HepG2 (cell line): ENCODE data around the gene VCP. TPM values are rescaled to one million over a fixed set of nuclear protein-coding genes. Genes with fewer than 3 reads are reported as not detected.

Experiments
- ARNT2 ChIP-seq: sonication (generic); formaldehyde crosslinking; IDR thresholded peaks from 2 replicates; pipeline ENCODE4 v1.8.0; 2022; ENCODE audit warnings: mild to moderate bottlenecking, low read depth, missing genetic modification reagents, moderate library complexity
- ELF4 ChIP-seq: sonication (generic); formaldehyde crosslinking; IDR thresholded peaks from 2 replicates; pipeline ENCODE4 v1.5.0; 2020; ENCODE audit warnings: missing genetic modification reagents, mild to moderate bottlenecking, moderate library complexity, borderline replicate concordance
- LCORL ChIP-seq, 2 experiments: fragments of 450-650 bp in 1 of 2; sonication (generic) in 1 of 2; formaldehyde crosslinking in 1 of 2; IDR thresholded peaks; 2 replicates each; pipeline versions ENCODE4 v1.5.0 to v1.6.1; 2017 to 2020; ENCODE audit warnings: antibody characterized with exemption in 1 of 2, missing genetic modification reagents in 1 of 2
- MAZ ChIP-seq, 2 experiments: sonication (generic) in 1 of 2; formaldehyde crosslinking in 1 of 2; IDR thresholded peaks; 2 replicates each; pipeline versions ENCODE4 v1.5.0 to v1.6.1; 2012 to 2020; ENCODE audit warnings: low read depth in 2 of 2, mild to moderate bottlenecking in 2 of 2, borderline replicate concordance in 1 of 2, improper control_type of control experiment in 1 of 2, low read length in 1 of 2, missing genetic modification reagents in 1 of 2, moderate library complexity in 1 of 2
- MED13 ChIP-seq: sonication (generic); formaldehyde crosslinking; IDR thresholded peaks from 2 replicates; pipeline ENCODE4 v1.5.0; 2020; ENCODE audit warnings: missing genetic modification reagents
- RARA ChIP-seq: IDR thresholded peaks from 2 replicates; pipeline ENCODE4 v1.6.1; 2016; ENCODE audit warnings: missing genetic modification reagents, missing compliant biosample characterization
- REXO4 ChIP-seq: sonication (generic); formaldehyde crosslinking; IDR thresholded peaks from 2 replicates; pipeline ENCODE4 v1.8.0; 2022; ENCODE audit warnings: missing genetic modification reagents, mild to moderate bottlenecking, borderline replicate concordance
- RFX5 ChIP-seq: IDR thresholded peaks from 2 replicates; pipeline ENCODE4 v1.6.1; 2011; ENCODE audit warnings: low read depth, low read length, improper control_type of control experiment
- SOX6 ChIP-seq, 2 experiments: fragments of 450-650 bp in 1 of 2; sonication (generic) in 1 of 2; formaldehyde crosslinking in 1 of 2; IDR thresholded peaks; 2 replicates each; pipeline versions ENCODE4 v1.4.0 to v1.6.1; 2017 to 2020; ENCODE audit warnings: antibody characterized with exemption in 1 of 2, mild to moderate bottlenecking in 1 of 2, missing genetic modification reagents in 1 of 2
- TAF1 ChIP-seq: sonication (generic); formaldehyde crosslinking; IDR thresholded peaks from 2 replicates; pipeline ENCODE4 v1.4.0; 2020; ENCODE audit warnings: missing genetic modification reagents
- TBX2 ChIP-seq: sonication (generic); formaldehyde crosslinking; IDR thresholded peaks from 2 replicates; pipeline ENCODE4 v1.5.0; 2020; ENCODE audit warnings: missing genetic modification reagents, mild to moderate bottlenecking, borderline replicate concordance
- THAP11 ChIP-seq: IDR thresholded peaks from 2 replicates; pipeline ENCODE4 v1.6.1; 2016; ENCODE audit warnings: missing biosample characterization, missing genetic modification reagents
- ZC3H13 ChIP-seq: sonication (generic); formaldehyde crosslinking; IDR thresholded peaks from 2 replicates; pipeline ENCODE4 v1.8.1; 2023; ENCODE audit warnings: mild to moderate bottlenecking, missing genetic modification reagents, moderate library complexity
- ZFP36L1 ChIP-seq: sonication (generic); formaldehyde crosslinking; IDR thresholded peaks from 2 replicates; pipeline ENCODE4 v1.8.0; 2022; ENCODE audit warnings: mild to moderate bottlenecking, missing genetic modification reagents, moderate library complexity
- ZNF225 ChIP-seq: sonication (generic); formaldehyde crosslinking; IDR thresholded peaks from 2 replicates; pipeline ENCODE4 v1.4.0; 2020; ENCODE audit warnings: mild to moderate bottlenecking, missing genetic modification reagents
- ZNF331 ChIP-seq: sonication (generic); formaldehyde crosslinking; IDR thresholded peaks from 2 replicates; pipeline ENCODE4 v1.4.0; 2020; ENCODE audit warnings: missing genetic modification reagents
- ZNF460 ChIP-seq: sonication (generic); formaldehyde crosslinking; IDR thresholded peaks from 2 replicates; pipeline ENCODE4 v1.5.1; 2020; ENCODE audit warnings: missing genetic modification reagents, mild to moderate bottlenecking, borderline replicate concordance
- ZNF557 ChIP-seq: sonication (generic); formaldehyde crosslinking; IDR thresholded peaks from 2 replicates; pipeline ENCODE4 v1.4.0; 2020; ENCODE audit warnings: missing genetic modification reagents
- polyA plus RNA-seq, 8 experiments: library from polyadenylated mRNA; depleted of rRNA in 3 of 8; stranded (reverse) in 7 of 8; unstranded in 1 of 8; fragments of >200 nt; fragmentation: Illumina TruSeq in 4 of 8; extraction: Trizol in 4 of 8; gene quantifications; 2 replicates each; pipeline versions ENCODE4 v1.2.1 to v1.2.3, GENCODE V29; 2011 to 2016; ENCODE audit warnings: low read depth in 4 of 8, missing spikeins in 1 of 8, mixed read lengths in 1 of 8; ENCODE audit not compliant: insufficient read depth in 1 of 8
- total RNA-seq, 5 experiments: library from RNA; depleted of rRNA; stranded (reverse); fragments of >200 nt; fragmentation: Illumina TruSeq; extraction: Trizol; gene quantifications; 2 replicates each; pipeline ENCODE4 v1.2.3, GENCODE V29; 2016; ENCODE audit warnings: low read depth in 1 of 5
- TF ChIP-seq, protein P1 (sequence below): sonication (generic); formaldehyde crosslinking; IDR thresholded peaks from 2 replicates; pipeline ENCODE4 v1.4.0; 2020; ENCODE audit warnings: mild to moderate bottlenecking, missing genetic modification reagents
- TF ChIP-seq, protein P2 (sequence below), 2 experiments: sonication (generic) in 1 of 2; formaldehyde crosslinking in 1 of 2; IDR thresholded peaks; 2 replicates each; pipeline versions ENCODE4 v1.4.0 to v1.6.1; 2016 to 2020; ENCODE audit warnings: borderline replicate concordance in 1 of 2, low read depth in 1 of 2, mild to moderate bottlenecking in 1 of 2, missing genetic modification reagents in 1 of 2
- TF ChIP-seq, protein P3 (sequence below): sonication (generic); formaldehyde crosslinking; IDR thresholded peaks from 2 replicates; pipeline ENCODE4 v1.8.0; 2022; ENCODE audit warnings: mild to moderate bottlenecking, missing genetic modification reagents, moderate library complexity

VCP gene
- total and polyA plus RNA-seq, 2 of the 13 experiments (the other 11 are each of a cell fraction or from before 2014, with no cell fraction given), result 143 to 391 TPM

DNA sequence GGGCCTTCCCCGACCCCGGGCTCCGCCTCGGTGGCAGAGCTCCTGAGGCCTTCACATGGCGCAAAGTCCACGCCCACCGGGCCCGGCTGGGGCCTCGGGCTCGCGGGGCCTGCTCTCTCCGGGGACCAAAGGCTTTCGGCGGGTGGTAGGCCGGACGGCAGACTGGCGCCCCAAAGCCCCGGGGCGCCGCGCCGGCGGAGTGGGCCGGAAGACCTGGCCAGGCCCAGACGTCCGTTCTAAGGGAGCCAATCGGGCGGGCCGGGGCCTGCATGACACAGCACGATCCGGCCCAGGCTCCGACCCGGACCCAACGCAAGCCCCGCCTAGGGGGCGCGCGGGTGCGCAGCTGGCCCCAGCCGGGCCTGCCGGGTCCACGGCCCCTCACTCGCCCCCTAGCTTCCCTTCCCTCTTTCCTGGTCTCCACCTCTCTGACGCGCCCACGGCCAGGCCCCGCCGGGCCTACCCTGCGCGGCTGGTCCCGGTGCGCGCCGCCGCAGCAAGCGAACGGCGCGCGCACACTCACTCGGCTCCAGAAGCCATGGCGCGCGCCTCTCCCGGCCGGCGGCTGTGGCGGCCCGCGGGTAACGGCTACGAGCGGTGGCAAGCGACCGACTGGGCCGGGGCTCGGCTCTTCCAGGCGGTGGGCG, 488 bp downstream of the VCP start (continued):
- TF ChIP-seq, protein P1, sequence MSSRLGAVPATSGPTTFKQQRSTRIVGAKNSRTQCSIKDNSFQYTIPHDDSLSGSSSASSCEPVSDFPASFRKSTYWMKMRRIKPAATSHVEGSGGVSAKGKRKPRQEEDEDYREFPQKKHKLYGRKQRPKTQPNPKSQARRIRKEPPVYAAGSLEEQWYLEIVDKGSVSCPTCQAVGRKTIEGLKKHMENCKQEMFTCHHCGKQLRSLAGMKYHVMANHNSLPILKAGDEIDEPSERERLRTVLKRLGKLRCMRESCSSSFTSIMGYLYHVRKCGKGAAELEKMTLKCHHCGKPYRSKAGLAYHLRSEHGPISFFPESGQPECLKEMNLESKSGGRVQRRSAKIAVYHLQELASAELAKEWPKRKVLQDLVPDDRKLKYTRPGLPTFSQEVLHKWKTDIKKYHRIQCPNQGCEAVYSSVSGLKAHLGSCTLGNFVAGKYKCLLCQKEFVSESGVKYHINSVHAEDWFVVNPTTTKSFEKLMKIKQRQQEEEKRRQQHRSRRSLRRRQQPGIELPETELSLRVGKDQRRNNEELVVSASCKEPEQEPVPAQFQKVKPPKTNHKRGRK (CRISPR knock-in tag), result no peak
- TF ChIP-seq MAZ (IDR thresholded peaks at IDR 0.05; ENCODE audit: borderline replicate concordance, low read depth, low read length) (peak; percentile 59; the same call in 1 of the 2 replicates), MAZ (CRISPR knock-in tag; IDR thresholded peaks at IDR 0.05; ENCODE audit: low read depth) (peak; percentile 84), LCORL (IDR thresholded peaks at IDR 0.05) (0 out of 2 replicates have a peak, but pooled peaks have one; percentile 52), LCORL (CRISPR knock-in tag; IDR thresholded peaks at IDR 0.05) (peak; percentile 80), RARA (peak; percentile 6; the same call in 1 of the 2 replicates), ARNT2 (CRISPR knock-in tag) (peak; percentile 70), ZFP36L1 (CRISPR knock-in tag) (0 out of 2 replicates have a peak, but pooled peaks have one; percentile 16), ZC3H13 (CRISPR knock-in tag) (peak; percentile 83), SOX6 (IDR thresholded peaks at IDR 0.05) (no peak), SOX6 (CRISPR knock-in tag; IDR thresholded peaks at IDR 0.05) (no peak), ZNF225 (CRISPR knock-in tag) (peak; percentile 65), ZNF460 (CRISPR knock-in tag) (no peak), REXO4 (peak; percentile 78; the same call in 1 of the 2 replicates), ZNF331 (peak; percentile 40), ZNF557 (peak; percentile 61; the same call in 1 of the 2 replicates), MED13 (CRISPR knock-in tag) (no peak), THAP11 (CRISPR knock-in tag) (peak; percentile 73), TAF1 (CRISPR knock-in tag) (peak; percentile 66), TBX2 (peak; percentile 31; the same call in 1 of the 2 replicates), ELF4 (CRISPR knock-in tag) (no peak), RFX5 (peak; percentile 55; the same call in 1 of the 2 replicates)
- TF ChIP-seq, protein P2, sequence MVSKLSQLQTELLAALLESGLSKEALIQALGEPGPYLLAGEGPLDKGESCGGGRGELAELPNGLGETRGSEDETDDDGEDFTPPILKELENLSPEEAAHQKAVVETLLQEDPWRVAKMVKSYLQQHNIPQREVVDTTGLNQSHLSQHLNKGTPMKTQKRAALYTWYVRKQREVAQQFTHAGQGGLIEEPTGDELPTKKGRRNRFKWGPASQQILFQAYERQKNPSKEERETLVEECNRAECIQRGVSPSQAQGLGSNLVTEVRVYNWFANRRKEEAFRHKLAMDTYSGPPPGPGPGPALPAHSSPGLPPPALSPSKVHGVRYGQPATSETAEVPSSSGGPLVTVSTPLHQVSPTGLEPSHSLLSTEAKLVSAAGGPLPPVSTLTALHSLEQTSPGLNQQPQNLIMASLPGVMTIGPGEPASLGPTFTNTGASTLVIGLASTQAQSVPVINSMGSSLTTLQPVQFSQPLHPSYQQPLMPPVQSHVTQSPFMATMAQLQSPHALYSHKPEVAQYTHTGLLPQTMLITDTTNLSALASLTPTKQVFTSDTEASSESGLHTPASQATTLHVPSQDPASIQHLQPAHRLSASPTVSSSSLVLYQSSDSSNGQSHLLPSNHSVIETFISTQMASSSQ (IDR thresholded peaks at IDR 0.05; ENCODE audit: low read depth), result no peak
- TF ChIP-seq, protein P2 (CRISPR knock-in tag; IDR thresholded peaks at IDR 0.05; ENCODE audit: borderline replicate concordance), result peak; percentile 31; the same call in 1 of the 2 replicates
- TF ChIP-seq, protein P3, sequence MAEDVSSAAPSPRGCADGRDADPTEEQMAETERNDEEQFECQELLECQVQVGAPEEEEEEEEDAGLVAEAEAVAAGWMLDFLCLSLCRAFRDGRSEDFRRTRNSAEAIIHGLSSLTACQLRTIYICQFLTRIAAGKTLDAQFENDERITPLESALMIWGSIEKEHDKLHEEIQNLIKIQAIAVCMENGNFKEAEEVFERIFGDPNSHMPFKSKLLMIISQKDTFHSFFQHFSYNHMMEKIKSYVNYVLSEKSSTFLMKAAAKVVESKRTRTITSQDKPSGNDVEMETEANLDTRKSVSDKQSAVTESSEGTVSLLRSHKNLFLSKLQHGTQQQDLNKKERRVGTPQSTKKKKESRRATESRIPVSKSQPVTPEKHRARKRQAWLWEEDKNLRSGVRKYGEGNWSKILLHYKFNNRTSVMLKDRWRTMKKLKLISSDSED, result peak; percentile 77; the same call in 1 of the 2 replicates
